ENCODE measurements around the gene MBD3. TPM values are rescaled to one million over a fixed set of nuclear protein-coding genes. Genes with fewer than 3 reads are reported as not detected.

Gene MBD3
- total and polyA plus RNA-seq, 2 experiments from 2014 or later = 66.6 to 84.5 TPM

- WGBS (ENCODE audit: low lambda C conversion rate, missing lambda C conversion rate) = 86% methylated on average over 29 of the region's 33 CpGs
- Histone ChIP-seq H3K36me3 (replicated peaks; ENCODE audit: insufficient read depth, low read depth) (no peaks in the 10 kb centered on the region), H3K27ac (no peak overlapping the region), H3K79me2 (no peaks in the 10 kb centered on the region), H3K9me3 (ENCODE audit: low read depth) (no peaks in the 10 kb centered on the region), H2AFZ (no peak overlapping the region), H3K9me2 (replicated peaks; ENCODE audit: insufficient read depth) (no peaks in the 10 kb centered on the region), H4K20me1 (ENCODE audit: insufficient read depth, poor library complexity, severe bottlenecking) (no peaks in the 10 kb centered on the region), H3K27me3 (peaks cover 28% of the 10 kb centered on the region), H3K4me1 (ENCODE audit: insufficient read depth) (no peaks in the 10 kb centered on the region), H3K4me2 (no peak overlapping the region), H3K4me3 (no peak overlapping the region)
- no peak for DNase-seq (ENCODE audit: low spot score)
- no peak for TF ChIP-seq EZH2 (IDR thresholded peaks at IDR 0.05; ENCODE audit: borderline replicate concordance)
- TF ChIP-seq, protein P1, sequence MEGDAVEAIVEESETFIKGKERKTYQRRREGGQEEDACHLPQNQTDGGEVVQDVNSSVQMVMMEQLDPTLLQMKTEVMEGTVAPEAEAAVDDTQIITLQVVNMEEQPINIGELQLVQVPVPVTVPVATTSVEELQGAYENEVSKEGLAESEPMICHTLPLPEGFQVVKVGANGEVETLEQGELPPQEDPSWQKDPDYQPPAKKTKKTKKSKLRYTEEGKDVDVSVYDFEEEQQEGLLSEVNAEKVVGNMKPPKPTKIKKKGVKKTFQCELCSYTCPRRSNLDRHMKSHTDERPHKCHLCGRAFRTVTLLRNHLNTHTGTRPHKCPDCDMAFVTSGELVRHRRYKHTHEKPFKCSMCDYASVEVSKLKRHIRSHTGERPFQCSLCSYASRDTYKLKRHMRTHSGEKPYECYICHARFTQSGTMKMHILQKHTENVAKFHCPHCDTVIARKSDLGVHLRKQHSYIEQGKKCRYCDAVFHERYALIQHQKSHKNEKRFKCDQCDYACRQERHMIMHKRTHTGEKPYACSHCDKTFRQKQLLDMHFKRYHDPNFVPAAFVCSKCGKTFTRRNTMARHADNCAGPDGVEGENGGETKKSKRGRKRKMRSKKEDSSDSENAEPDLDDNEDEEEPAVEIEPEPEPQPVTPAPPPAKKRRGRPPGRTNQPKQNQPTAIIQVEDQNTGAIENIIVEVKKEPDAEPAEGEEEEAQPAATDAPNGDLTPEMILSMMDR (IDR thresholded peaks at IDR 0.05; ENCODE audit: poor library complexity) = no peak
- TF ChIP-seq EZH2phosphoT487 (IDR thresholded peaks at IDR 0.05; ENCODE audit: low read depth, severe bottlenecking, unreplicated experiment) = no peak
Measured at GRCh38 chr19:1526066-1526778, 66.4 kb downstream of the MBD3 start.

GRCh38 chr19:1525343-1525742, 67.3 kb downstream of the MBD3 start:
- 72% methylated on average over 31 of the region's 31 CpGs for WGBS (ENCODE audit: low lambda C conversion rate, missing lambda C conversion rate)
- H3K27ac ChIP-seq = no peak overlapping the region
- H3K4me2 ChIP-seq = no peak overlapping the region
- no peaks in the 10 kb centered on the region for H3K4me1 ChIP-seq (ENCODE audit: insufficient read depth)
- H4K20me1 ChIP-seq (ENCODE audit: insufficient read depth, poor library complexity, severe bottlenecking) = no peaks in the 10 kb centered on the region
- no peaks in the 10 kb centered on the region for H3K36me3 ChIP-seq (replicated peaks; ENCODE audit: insufficient read depth, low read depth)
- H3K79me2 ChIP-seq = no peaks in the 10 kb centered on the region
- H2AFZ ChIP-seq = no peak overlapping the region
- DNase-seq (ENCODE audit: low spot score) = no peak
- H3K4me3 ChIP-seq = no peak overlapping the region
- no peak for TF ChIP-seq EZH2phosphoT487 (IDR thresholded peaks at IDR 0.05; ENCODE audit: low read depth, severe bottlenecking, unreplicated experiment)
- no peaks in the 10 kb centered on the region for H3K9me2 ChIP-seq (replicated peaks; ENCODE audit: insufficient read depth)
- peaks cover 28% of the 10 kb centered on the region for H3K27me3 ChIP-seq
- no peaks in the 10 kb centered on the region for H3K9me3 ChIP-seq (ENCODE audit: low read depth)

DNA sequence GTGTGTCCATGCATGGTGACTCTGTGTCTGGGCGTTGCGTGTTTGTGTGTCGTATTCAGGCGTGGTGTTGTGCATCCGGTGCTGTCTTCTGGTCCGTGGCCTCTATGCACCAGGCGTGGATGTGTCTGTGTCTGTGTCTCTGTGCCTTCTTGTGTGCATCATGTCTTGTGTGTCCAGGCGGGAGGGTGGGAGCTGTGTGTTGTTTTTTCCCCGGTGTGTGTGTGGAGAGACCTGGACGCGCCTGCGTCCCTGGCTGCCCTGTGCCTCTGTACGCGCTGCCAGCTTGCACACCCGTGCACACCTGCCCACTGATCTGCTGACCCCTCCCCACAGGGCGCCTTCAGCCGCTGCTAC, 67.7 kb downstream of the MBD3 start:
- H2AFZ ChIP-seq = no peak overlapping the region
- TF ChIP-seq EZH2 (IDR thresholded peaks at IDR 0.05; ENCODE audit: borderline replicate concordance) (no peak), EZH2phosphoT487 (IDR thresholded peaks at IDR 0.05; ENCODE audit: low read depth, severe bottlenecking, unreplicated experiment) (no peak)
- TF ChIP-seq, protein P1 (IDR thresholded peaks at IDR 0.05; ENCODE audit: poor library complexity) = no peak

GRCh38 chr19:1524287-1524971, 68.2 kb downstream of the MBD3 start:
- H3K4me2 ChIP-seq = peak overlapping the region; percentile 76
- 61% methylated on average over 10 of the region's 49 CpGs for WGBS (ENCODE audit: low lambda C conversion rate, missing lambda C conversion rate)

More for the DNA sequence above, 67.7 kb downstream of the MBD3 start:
- Histone ChIP-seq H4K20me1 (ENCODE audit: insufficient read depth, poor library complexity, severe bottlenecking) (no peaks in the 10 kb centered on the region), H3K27me3 (peaks cover 28% of the 10 kb centered on the region), H3K79me2 (no peaks in the 10 kb centered on the region), H3K9me2 (replicated peaks; ENCODE audit: insufficient read depth) (no peaks in the 10 kb centered on the region), H3K4me1 (ENCODE audit: insufficient read depth) (no peaks in the 10 kb centered on the region), H3K9me3 (ENCODE audit: low read depth) (no peaks in the 10 kb centered on the region), H3K4me3 (no peak overlapping the region), H3K27ac (no peak overlapping the region), H3K4me2 (no peak overlapping the region), H3K36me3 (replicated peaks; ENCODE audit: insufficient read depth, low read depth) (no peaks in the 10 kb centered on the region)
- WGBS (ENCODE audit: low lambda C conversion rate, missing lambda C conversion rate) = 80% methylated on average over 17 of the region's 17 CpGs
- DNase-seq (ENCODE audit: low spot score) = no peak

More at GRCh38 chr19:1524287-1524971, 68.2 kb downstream of the MBD3 start:
- Histone ChIP-seq H4K20me1 (ENCODE audit: insufficient read depth, poor library complexity, severe bottlenecking) (no peaks in the 10 kb centered on the region), H3K27ac (no peak overlapping the region), H3K79me2 (no peaks in the 10 kb centered on the region), H3K36me3 (replicated peaks; ENCODE audit: insufficient read depth, low read depth) (no peaks in the 10 kb centered on the region), H3K9me2 (replicated peaks; ENCODE audit: insufficient read depth) (no peaks in the 10 kb centered on the region), H3K27me3 (peaks cover 28% of the 10 kb centered on the region), H3K4me1 (ENCODE audit: insufficient read depth) (no peaks in the 10 kb centered on the region), H3K9me3 (ENCODE audit: low read depth) (no peaks in the 10 kb centered on the region), H2AFZ (no peak overlapping the region), H3K4me3 (no peak overlapping the region)
- no peak for DNase-seq (ENCODE audit: low spot score)
- TF ChIP-seq, protein P1 (IDR thresholded peaks at IDR 0.05; ENCODE audit: poor library complexity) = no peak
- TF ChIP-seq EZH2 (IDR thresholded peaks at IDR 0.05; ENCODE audit: borderline replicate concordance) = no peak
